Measurements from ENCODE around the gene PLEKHJ1. TPM values are rescaled to one million over a fixed set of nuclear protein-coding genes. Genes with fewer than 3 reads are reported as not detected.
A peak's percentile ranks its signal among the peaks of the same experiment; 100 is the strongest.

Gene PLEKHJ1
- total and polyA plus RNA-seq, 9 of the 15 experiments (the other 6 are each of a cell fraction or from before 2014, with no cell fraction given): 1.5 to 188 (median 63.9) TPM

DNA sequence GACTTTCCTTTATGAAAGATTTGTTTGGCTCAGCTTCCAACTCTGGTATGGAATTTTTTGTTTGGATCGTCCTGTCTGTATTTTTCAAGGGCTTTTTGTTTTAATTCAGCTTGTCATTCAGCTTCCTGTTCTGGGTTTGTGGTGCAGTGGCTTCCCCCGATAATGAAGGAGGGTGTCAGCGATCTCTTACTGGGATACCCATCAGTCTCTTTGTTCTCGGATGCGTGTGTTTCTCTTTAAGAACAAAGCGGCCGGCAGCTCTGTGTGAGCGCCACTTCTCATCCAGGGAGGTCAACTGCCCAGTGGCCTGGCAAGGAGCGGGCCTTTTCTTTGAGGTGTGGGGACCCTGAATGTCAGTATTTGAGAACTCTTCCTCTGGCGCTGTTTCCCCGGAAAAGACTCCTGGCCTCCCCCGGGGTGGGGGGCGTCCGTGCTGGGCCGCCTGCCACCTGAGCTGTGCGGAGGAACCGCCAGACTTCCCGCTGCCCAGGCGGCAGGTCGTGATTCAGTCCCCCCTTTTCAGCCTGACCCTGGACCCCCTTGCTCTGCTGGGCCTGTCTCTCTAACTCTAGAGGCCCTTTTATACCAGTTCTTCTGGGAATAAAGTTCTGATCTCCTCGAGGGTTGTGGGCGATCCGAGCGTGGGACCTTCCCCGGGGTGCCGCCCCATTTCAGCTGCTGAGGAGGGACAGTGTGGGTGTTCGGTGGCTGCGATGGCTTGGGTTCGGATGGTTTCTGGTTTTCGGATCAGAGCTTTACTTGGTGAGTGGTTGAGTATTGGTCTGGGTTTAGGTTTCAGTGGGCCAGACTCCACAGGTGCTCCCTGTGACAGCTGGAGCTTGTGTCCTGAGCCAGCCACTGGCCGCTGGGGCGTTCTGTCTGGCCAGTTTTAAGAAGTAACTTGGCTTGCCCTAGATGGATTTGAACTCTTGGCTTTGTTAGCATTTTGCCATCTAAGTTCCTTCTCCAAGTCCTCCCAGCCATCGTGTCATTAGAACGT, 3.9 kb upstream of the PLEKHJ1 start:
- Histone ChIP-seq H3K4me1 (replicated peaks in 1 of 2; ENCODE audit: control insufficient read depth in 2 of 2, insufficient read depth in 2 of 2, low read length in 2 of 2) (peaks cover 28 to 61% of the 10 kb centered on the region in 2 experiments), H3K4me2 (ENCODE audit: insufficient read depth, low read length) (peak overlapping the region; percentile 94), H3K4me3 (peak overlapping the region; percentile 97), H3K36me3 (ENCODE audit: control insufficient read depth, insufficient read depth, low read length) (peaks cover 63% of the 10 kb centered on the region; the same call in 2 of the 3 replicates), H4K20me1 (replicated peaks; ENCODE audit: control insufficient read depth, insufficient read depth, low read length) (peaks cover 60% of the 10 kb centered on the region), H3K79me2 (ENCODE audit: control insufficient read depth, insufficient read depth, low read length) (peaks cover 88% of the 10 kb centered on the region), H3K27me3 (ENCODE audit: control insufficient read depth in 2 of 2, insufficient read depth in 2 of 2, low read length in 2 of 2) (no peaks in the 10 kb centered on the region), H3K9me1 (ENCODE audit: control insufficient read depth, insufficient read depth, low read length) (peaks cover 19% of the 10 kb centered on the region), H3K27ac (ENCODE audit: extremely low read depth, low read depth, low read length) (peak overlapping the region; percentile 66), H3K9me3 (replicated peaks; ENCODE audit: control insufficient read depth, insufficient read depth, low read depth, low read length) (no peaks in the 10 kb centered on the region), H2AFZ (ENCODE audit: low read depth, low read length) (no peak overlapping the region), H3K9ac (ENCODE audit: insufficient read depth in 1 of 2, low read depth in 2 of 2, low read length in 2 of 2) (peak overlapping the region; percentile 90 to 93)
- in situ Hi-C loops (cut with MboI) (loop anchor here (5.0 to 10.0 kb wide), 3 partner anchors 32 to 157 kb away; no protein-coding TSS in a partner anchor), intact Hi-C loops (cut with micrococcal nuclease) (no loop called here)
- BruUV-seq (replicated peaks): no TSS peak
- ChIA-PET POLR2A (interaction anchor here (0.7 to 4.8 kb wide), 11 partner anchors 9 to 395 kb away, joined by 3 to 86 read pairs (median 5); partner anchors contain the start of genes AMH, JSRP1 and PEAK3), CTCF (ENCODE audit: low intra/inter-chr PET ratio) (no interaction called here)
- FAIRE-seq (peak; percentile 73), ATAC-seq (peak; percentile 30), DNase-seq (ENCODE audit: extremely low read depth in 1 of 4, low spot score in 3 of 4) (peak in 2 of 4 experiments; percentile 49 to 76)
- 10% methylated on average over 34 of the region's 34 CpGs for WGBS (ENCODE audit: insufficient coverage, low coverage, missing lambda C conversion rate)
- TF ChIP-seq, protein P1, sequence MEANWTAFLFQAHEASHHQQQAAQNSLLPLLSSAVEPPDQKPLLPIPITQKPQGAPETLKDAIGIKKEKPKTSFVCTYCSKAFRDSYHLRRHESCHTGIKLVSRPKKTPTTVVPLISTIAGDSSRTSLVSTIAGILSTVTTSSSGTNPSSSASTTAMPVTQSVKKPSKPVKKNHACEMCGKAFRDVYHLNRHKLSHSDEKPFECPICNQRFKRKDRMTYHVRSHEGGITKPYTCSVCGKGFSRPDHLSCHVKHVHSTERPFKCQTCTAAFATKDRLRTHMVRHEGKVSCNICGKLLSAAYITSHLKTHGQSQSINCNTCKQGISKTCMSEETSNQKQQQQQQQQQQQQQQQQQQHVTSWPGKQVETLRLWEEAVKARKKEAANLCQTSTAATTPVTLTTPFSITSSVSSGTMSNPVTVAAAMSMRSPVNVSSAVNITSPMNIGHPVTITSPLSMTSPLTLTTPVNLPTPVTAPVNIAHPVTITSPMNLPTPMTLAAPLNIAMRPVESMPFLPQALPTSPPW (CRISPR knock-in tag; IDR thresholded peaks at IDR 0.05): peak; percentile 17; the same call in 1 of the 2 replicates
- TF ChIP-seq POLR2AphosphoS2 (IDR thresholded peaks at IDR 0.05; ENCODE audit: low read length) (no peak), POLR2A (conservative IDR thresholded peaks at IDR 0.05) (0 out of 2 replicates have a peak, but pooled peaks have one; percentile 7), POLR2H (tag; IDR thresholded peaks at IDR 0.05; ENCODE audit: low read depth) (0 out of 2 replicates have a peak, but pooled peaks have one; percentile 5), EP300 (IDR thresholded peaks at IDR 0.05; ENCODE audit: low read length) (no peak), USF2 (CRISPR knock-in tag; IDR thresholded peaks at IDR 0.05) (no peak), ZNF507 (tag; conservative IDR thresholded peaks at IDR 0.05) (no peak), ELK3 (CRISPR knock-in tag; IDR thresholded peaks at IDR 0.05) (no peak), PKNOX1 (IDR thresholded peaks at IDR 0.05) (peak; percentile 43), ZNF24 (IDR thresholded peaks at IDR 0.05) (no peak), ZNF165 (CRISPR knock-in tag; IDR thresholded peaks at IDR 0.05; ENCODE audit: borderline replicate concordance) (0 out of 2 replicates have a peak, but pooled peaks have one; percentile 55), GATAD2B (IDR thresholded peaks at IDR 0.05; ENCODE audit: borderline replicate concordance) (no peak), XRCC4 (IDR thresholded peaks at IDR 0.05; ENCODE audit: extremely low read depth, insufficient read depth, insufficient read length) (no peak), CBFA2T3 (IDR thresholded peaks at IDR 0.05) (0 out of 2 replicates have a peak, but pooled peaks have one; percentile 28), HDAC1 (IDR thresholded peaks at IDR 0.05) (0 out of 4 replicates have a peak, but pooled peaks of 1 of the 2 experiments have one; percentile 19)
- TF ChIP-seq, protein P2, sequence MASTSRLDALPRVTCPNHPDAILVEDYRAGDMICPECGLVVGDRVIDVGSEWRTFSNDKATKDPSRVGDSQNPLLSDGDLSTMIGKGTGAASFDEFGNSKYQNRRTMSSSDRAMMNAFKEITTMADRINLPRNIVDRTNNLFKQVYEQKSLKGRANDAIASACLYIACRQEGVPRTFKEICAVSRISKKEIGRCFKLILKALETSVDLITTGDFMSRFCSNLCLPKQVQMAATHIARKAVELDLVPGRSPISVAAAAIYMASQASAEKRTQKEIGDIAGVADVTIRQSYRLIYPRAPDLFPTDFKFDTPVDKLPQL (IDR thresholded peaks at IDR 0.05; ENCODE audit: extremely low read depth, insufficient read length): no peak

All from K562 (cell line).